Activated T-helper 9 cell treated with anti-CD3 and anti-CD28 coated beads, Interleukin-2, amount 50 U/mL, for 16 hours (primary cell): ENCODE measurements around the gene OR1D5.
"Not testable (repeated sequence)": the region's sequence is repeated elsewhere in the genome, so short reads cannot be mapped to it uniquely, and the experiment has no call there.

ENCODE experiments used
- DNase-seq: peaks from one replicate; pipeline ENCODE4 v3.0.0-alpha.2; 2020; ENCODE audit warnings: low read depth

Gene OR1D5, protein sequence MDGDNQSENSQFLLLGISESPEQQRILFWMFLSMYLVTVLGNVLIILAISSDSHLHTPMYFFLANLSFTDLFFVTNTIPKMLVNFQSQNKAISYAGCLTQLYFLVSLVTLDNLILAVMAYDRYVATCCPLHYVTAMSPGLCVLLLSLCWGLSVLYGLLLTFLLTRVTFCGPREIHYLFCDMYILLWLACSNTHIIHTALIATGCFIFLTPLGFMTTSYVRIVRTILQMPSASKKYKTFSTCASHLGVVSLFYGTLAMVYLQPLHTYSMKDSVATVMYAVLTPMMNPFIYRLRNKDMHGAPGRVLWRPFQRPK

DNA sequence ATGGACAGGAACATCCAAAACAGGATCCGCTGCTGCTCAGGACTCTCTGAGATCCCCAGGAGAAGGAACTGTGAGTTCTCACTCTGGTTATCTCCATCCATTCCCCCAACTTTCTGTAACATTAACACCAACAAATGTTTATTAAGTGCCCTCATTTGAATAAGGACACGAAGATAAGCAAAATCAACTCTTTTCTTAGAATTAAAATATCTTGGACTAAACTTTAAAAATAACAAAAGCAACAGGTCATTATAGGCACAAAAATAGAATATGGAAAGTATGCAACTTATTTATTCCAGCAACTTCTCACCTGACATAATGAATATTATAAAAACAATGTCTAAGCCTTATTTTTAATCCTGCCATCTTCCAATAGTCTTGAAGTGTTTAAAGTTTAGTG, at the start of gene OR1D5:
OR1D5 (minus strand) TSS at position 101 of the 400 bp plus-strand sequence; CDS start at position 101, 0 bp downstream.
- not testable (repeated sequence) for DNase-seq

DNA sequence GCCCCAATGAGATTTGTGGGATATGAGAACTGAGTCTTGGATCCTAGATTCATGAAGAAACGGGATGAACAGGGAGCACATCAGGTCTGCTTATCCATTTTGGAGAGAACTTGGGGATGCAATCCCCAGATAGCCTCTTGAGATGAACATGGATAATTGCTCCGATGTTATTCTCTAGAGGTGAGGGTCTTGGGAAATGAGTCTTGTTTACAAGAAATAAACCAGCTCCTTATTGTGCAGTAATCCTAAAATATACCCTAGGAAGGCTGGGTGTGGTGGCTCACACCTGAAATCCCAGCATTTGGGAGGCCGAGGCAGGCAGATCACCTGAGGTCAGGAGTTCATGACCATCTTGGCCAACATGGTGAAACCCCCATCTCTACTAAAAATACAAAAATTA, 40.9 kb upstream of the OR1D5 start, which contains the start of gene OR1D2:
OR1D2 (minus strand) TSS at position 101 of the 400 bp plus-strand sequence. CDS start 11,426 bp downstream, outside the sequence.
- no peak for DNase-seq

DNA sequence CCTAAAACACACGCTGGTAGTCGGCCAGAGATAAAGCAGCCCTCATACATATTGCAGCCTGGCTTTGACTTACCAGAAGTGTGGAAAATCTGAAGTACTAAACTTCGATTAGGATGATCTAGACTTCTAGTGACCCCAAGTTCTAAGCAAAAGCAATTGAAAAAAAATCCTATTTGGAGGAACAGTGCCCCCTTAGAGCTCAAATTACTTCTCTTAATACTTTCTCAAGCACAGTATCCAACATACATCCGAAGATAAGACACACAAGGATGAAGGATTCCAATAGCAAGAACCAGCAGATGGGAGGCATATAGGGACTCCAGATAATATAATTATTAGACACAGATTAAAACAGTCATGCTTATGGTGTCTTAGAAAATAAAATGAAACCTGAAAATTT, 10.4 kb upstream of the OR1D5 start:
- not testable (repeated sequence) for DNase-seq

DNA sequence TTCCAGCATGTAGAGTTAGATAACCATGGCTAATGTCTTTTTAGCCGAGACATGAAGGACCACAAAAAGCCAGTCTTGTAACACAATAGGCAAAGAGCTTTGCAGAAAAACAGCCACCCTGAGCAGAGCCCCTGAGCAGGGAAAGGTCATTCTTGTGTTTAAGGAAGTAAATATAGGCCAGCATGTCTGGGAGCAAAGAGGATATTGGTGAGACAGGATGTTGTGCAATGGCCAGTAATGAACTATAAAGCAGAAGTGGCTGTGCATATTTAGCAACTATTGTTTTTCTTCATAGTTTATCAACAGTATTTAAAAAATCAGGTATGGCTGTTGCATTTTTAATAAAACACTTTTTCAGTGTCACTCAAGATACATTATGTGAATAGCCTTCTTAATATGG, 1.8 kb upstream of the OR1D5 start:
- DNase-seq, result not testable (repeated sequence)

DNA sequence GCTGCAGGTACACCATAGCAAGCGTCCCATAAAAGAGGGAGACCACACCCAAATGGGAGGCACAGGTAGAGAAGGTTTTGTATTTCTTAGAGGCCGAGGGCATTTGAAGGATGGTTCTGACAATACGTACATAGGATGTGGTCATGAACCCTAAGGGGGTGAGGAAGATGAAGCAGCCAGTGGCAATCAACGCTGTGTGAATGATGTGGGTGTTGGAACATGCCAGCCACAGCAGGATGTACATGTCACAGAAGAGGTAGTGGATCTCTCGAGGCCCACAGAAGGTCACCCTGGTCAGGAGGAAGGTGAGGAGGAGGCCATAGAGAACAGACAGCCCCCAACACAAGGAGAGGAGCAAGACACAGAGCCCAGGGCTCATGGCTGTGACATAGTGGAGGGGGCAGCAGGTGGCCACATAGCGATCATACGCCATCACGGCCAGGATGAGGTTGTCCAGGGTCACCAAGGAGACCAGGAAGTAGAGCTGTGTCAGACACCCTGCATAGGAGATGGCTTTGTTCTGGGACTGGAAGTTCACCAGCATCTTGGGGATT, 506 bp downstream of the OR1D5 start:
- DNase-seq, result not testable (repeated sequence)

DNA sequence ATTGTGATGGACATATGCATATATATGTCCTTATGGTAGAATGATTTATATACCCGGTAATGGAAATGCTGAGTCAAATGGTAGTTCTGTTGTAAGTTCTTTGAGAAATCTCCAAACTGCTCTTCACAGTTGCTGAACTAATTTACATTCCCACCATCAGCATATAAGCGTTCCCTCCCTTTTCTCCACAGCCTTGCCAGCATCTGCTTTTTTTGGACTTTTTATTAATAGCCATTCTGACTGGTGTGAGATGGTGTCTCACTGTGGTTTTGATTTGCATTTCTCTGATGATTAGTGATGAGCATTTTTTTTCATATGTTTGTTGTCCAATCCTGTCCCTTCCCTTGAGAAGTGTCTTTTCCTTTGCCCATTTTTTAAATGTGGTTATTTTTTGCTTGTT, 8.5 kb downstream of the OR1D5 start:
- DNase-seq, result not testable (repeated sequence)

DNA sequence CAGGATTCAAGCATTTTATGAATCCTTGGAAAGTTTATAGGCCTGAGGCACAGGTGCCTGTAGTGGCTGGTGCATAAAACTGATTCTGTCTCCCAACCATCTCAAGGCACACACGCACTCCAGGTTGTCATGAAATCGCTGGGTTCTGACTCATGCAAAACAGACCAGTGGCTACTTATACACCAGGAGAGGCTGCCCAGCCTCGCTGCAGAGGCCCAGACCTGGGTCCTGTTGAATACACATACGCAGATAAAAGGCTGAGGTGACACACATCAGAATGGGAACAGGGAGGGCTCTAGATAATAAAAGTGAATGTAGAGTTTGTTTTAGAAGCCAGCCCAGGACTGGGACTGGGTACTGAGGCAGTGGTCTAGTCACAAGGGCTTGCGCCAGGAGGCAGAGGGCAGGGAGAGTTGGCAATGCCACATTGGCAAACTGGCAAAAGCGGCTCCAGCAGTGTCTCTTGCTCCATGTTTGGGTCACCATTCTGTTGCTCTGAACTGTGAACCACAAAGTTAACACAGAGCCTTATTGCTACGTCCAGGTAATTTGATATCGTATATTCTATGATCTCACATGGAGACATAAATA, 13.6 kb downstream of the OR1D5 start:
- DNase-seq, result no peak

DNA sequence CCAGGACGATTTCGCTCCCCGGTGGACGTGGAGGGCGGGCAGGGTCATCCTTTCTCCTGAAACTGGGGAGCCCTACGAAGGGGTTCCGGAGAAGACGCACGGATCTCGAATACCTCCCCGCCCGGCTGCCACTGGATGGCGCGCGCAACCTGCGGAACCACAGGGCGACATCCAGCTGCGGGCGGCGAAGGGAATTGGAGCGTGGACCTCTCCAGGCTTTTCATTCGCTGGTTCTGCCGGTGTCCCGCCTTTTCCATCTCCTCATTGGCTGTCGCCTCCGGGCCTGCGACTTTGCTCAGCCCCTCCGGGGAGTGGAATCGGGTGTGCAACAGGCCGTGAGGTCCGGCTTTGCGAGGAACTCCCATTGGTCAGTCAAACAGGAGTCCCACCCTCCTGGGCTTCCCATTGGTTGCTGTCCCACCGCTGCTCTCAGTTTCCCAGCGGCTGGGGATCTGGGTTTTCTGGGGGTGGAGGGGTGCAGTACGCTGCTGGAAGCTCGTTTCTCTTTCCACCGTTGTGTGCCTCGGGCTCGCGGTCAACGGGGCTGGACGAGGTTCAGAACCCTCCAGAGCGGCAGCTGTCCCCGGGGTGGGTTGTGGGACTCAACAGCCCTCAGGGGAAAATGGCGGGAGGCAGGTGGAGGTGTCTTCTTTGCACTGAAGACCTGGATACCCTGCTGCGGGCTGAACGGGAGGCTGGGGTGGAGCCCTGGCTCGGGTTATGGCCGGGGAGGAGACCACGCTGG, 14.5 kb downstream of the OR1D5 start:
- peak; percentile 91 for DNase-seq

DNA sequence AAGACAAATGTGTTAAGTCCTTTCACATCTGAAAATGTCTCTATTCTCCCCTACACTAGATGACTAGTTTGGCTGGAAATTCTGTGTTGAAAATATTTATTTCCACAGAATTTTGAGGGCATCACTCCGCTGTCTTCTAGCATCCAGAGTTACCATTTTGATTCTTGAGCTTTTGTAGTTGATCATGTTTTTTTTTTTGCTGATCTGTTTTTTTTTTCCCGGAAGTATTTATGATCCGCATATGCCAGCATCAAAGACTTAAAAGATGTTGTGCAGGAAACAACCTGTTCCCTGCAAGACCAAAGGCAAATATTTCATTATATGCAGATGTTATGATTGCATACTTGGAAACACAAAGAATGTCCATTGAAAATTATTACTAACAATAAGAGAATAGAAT, 16.7 kb downstream of the OR1D5 start:
- no peak for DNase-seq

DNA sequence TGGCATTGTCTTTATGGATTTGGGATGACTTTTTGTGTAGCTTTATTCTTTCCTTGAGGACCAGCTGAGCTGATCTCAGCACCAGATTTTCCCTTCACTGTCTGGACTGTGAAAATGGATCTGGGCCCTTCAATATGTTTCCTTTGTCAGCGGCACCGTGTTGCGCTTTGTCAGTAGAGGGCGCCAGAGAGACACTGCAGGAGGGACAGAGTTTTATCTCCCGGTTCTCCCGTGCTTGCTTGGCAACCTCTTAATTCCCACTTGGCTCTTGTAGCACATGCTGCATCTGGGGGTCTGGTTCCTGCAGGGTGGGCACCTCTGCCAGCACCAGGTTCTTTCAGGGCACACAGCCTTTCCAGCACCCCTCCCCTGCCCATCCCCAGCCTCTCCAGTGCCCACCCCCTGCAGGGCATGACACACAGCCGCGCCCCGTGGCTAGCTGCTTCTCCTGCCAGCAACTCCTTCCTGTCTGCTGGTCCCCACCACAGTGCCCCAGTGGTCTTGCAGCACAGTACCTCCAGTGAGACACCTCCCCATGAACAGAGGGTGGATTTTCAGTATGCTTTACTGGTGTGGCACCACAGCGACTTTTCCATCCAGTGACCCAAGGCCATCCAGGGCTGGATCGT, 19.6 kb downstream of the OR1D5 start:
- DNase-seq, result no peak

DNA sequence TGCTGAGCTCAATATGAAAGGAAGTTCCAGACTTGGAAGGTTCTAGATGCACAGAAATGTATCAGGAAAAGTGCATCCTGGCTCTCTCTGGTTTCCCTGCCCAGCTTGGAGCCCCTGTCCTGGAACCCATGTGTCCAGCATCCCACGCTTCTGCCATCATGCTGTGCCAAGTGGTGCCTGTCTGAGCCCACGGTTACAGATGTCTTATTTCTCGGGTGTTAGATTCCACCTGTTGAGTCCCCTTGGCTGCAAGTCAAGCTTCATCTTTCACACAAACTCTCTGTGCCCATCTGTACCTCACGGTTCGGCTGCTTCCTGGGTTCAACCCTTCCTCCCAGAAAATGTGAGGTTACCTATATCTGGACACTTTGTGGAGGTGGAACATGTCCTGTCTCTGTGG, 22.5 kb downstream of the OR1D5 start:
- DNase-seq, result no peak

DNA sequence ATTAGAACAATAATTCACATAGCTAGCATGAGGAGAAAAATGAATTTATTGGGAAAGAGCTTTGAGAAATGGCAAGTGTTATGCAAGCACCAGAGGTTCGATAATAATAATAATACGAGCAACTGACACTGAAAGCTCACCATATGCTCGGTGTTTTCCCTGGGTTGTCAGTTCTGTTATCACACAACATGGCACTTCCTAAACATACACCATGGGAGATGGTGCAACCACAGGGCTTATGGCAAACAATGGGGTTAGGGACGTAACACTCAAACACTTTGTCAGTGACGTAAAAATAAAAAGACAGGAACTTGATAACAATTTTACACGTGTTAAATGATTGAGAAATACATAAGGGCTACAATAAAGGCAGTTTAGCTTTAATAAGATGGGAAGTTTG, 23.7 kb downstream of the OR1D5 start:
- DNase-seq, result no peak

DNA sequence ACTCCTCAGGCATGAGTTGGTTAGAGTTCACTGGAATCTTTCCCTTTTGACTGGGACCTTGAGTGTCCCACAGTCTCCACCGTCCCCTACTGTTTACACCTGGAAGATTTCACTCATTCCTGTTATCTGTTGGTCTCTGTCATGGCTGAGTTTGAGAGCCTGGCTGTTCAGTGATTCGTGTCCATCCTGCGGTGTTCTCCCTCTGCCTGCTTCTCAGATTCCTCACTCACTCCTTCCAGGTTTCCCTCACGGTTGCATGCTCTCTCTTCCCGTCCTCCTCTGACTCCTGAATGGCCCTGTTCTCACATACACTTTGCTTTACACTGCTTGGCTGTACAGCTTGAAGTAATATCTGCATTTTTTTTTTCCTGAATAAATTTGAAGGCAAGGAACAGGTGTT, 24.5 kb downstream of the OR1D5 start:
- no peak for DNase-seq

DNA sequence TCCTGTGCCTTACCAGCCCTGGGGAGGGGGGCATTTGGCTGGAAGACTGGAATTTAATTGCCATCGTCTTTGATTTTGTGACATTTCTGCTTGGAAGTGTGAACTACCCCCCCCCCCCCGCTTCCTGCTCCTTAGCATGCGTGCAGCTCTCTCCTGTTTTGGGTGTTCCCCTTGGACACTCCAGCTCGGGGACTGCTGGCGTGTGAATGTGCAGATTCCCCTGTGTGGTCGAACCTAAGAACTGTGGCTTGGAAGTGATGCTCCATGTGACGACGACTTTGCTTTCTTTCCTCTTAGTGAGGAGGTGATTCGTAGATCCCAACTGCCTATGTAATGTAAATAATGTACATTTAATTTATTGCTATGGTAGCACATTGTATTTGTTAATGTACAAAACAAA, 26.1 kb downstream of the OR1D5 start:
- no peak for DNase-seq

DNA sequence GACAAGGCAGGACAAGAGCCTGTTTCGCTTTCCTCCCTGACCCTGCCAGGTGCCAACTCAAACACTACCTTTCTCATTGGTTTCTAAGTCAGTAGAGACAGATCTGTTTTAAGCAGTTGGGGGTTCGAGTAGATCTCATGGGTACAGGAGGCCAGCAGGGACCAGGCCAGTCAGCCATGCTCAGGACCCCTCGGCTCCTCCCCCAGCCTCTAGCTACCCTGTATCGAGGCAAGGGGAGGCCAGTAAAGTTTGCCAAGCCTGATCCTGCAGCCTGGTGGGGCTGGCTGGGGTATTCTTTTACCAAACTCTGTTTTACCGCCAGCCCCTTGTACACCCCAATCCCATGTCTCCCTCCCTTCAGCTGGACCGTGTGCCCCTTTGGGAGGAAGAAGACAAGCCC, 26.6 kb downstream of the OR1D5 start:
- DNase-seq, result no peak

DNA sequence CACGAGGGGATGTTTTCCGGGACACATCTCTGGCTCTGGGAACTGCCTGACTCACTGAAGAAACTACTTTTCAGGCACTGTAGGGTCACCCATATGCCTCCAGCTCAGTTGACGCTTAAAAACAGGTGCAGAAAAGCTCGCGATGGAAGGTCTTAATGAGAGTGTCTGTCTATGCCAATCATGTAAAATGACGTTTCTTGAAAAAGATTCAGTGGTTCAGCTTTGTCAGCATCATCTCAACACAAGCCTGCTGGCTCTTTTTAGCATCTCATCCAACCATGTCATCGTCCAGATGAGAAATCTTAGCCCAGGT, 27.5 kb downstream of the OR1D5 start:
- no peak for DNase-seq

DNA sequence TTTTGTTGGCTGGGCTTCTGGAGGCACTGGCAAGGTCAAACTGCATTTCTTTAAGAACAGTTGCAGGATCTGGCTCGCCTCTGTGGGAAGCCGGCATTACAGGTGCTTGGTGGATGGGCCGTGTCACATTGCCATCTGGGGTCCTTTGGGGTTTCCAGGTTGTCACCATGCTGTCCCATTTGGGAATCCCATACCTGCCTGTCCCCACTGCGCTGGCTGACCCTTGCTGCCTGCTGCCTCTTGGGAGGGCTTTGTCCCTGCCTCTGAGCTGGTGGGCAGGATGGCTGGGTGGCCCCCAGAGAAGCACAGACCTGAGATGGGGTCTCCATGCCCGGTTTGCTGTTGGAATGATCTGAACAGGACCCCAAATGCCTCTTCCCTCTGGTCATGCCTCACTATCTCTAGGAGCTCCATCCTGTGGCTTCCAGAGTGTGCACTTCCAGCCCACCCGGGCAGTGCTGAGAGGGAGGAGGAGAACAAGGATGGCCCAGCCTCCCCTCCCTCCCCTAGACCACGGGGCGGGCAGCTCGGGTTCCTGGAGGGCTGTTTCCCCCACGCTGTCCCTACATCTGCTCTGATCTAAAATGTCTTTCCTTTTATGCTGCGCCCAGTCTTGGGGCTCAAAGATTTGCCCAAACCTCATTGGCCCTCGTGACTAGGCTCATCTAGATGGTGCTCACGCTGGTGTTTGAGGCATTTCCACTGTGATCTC, 28.0 kb downstream of the OR1D5 start:
- no peak for DNase-seq

DNA sequence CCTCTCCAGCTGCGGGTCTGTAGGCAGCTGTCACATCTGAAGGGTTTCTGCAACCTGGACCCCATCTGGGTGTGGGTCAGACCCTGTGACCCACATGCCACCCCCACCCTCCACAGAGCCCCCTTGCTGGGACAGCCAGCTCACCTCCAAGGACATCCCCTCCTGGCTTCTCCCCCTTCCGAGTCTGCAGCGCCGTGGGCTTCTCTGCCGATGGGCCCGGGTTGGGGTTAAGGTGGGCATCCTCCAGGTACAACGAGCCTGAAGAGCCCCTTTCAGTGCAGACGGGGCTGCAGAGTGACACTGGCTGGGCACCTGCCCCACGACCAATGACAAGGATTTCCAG, 28.9 kb downstream of the OR1D5 start:
- DNase-seq, result no peak

DNA sequence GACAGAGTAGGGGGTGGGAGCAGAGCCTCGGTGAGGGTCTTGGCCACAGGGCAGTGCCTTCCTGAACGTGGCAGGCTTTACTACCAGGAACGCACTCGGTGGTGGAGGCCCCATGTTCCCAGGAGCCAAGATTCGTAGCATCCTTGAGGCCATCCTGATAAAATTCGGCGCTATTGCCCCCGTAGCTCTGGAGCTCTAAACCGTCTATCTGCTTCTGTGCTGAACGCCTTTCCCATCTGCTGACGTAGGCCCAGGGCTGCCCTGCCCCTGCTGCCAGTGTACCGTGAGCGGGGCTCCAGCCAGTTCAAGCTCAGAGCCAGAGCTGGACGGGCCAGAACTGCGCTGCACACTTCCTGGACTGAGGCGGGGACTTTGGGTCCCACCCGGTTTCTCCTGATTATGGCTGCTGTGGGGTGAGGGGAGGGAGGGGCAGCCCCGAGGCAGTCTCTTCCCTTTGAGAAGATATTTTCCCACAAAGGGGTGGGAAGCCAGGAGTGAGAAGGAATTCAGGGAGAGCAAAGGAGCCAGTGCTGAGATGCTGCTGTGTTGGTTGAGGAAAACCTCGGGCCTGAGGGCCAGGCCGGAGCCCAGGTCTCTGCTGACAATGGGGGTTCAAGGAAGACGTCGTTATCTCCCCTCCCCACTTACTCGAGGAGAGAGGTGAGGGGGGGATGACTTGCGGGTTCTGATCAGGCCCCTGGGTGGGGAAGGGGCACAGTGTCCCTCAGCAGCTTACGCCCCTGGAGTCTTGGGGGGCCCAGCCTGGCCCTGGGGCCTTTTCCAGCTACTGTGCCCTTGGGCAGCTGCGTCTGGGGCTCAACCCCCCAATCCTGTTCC, 29.4 kb downstream of the OR1D5 start:
- DNase-seq, result no peak

DNA sequence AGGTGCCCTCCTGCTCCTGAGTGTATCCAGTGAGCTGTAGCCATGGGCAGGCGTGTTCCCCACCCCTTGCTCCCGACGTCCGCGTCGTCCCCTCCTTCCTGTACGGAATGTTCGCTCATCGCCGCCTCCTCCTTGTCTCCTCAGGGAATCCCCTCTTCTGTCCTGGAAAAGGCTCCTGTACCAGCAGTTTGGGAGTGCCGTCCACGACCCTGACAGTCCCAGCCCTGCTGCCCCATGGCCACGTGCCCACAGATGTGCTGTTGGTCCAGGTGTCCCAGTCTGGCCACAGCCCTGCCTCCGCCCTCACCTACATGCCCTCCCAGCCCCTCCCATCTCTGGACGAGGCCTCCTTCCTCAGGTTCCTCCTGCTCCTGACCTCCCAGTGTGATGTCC, 30.2 kb downstream of the OR1D5 start:
- no peak for DNase-seq
